IPS-11a (cell line): ENCODE results near the gene MRPS35.

Source experiments
- H3K4me3 ChIP-seq: one replicate; pipeline ENCODE4 v1.5.1; 2013; ENCODE audit warnings: low read depth, low read length, control low read depth

MRPS35 gene

GRCh38 chr12:27710592-27711316 lies at the start of gene MRPS35:
MRPS35 (plus strand) TSS chr12:27710832; CDS start chr12:27710844, 12 bp downstream.
- H3K4me3 ChIP-seq, result peak within 1 kb of the TSS; percentile 88

- no peak overlapping the region for H3K4me3 ChIP-seq
Measured at GRCh38 chr12:27665704-27666103, 44.9 kb upstream of the MRPS35 start.

DNA sequence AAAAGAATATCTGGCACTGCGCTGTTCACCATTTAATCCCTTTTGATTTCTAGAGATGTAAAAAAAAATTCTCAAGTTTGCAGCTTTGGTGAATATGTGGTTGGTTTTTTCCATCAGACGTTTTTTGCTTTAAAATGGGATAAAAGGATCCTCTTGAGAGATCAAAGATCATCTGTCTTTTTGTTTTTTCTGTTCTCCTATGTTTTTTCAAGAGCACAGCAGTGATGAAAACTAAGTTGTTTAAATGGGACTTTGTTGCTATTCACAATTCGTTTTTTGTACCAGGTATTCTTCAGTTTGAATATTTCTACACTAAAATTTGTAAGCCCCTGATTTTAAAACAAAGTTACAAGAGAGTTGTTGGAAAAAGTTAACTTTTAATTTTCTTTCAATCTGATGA lies 44.1 kb upstream of the MRPS35 start:
- H3K4me3 ChIP-seq, result no peak overlapping the region

GRCh38 chr12:27667540-27667939 lies 43.1 kb upstream of the MRPS35 start:
- no peak overlapping the region for H3K4me3 ChIP-seq

- H3K4me3 ChIP-seq, result no peak overlapping the region
Measured at GRCh38 chr12:27672051-27672450, 38.6 kb upstream of the MRPS35 start.

DNA sequence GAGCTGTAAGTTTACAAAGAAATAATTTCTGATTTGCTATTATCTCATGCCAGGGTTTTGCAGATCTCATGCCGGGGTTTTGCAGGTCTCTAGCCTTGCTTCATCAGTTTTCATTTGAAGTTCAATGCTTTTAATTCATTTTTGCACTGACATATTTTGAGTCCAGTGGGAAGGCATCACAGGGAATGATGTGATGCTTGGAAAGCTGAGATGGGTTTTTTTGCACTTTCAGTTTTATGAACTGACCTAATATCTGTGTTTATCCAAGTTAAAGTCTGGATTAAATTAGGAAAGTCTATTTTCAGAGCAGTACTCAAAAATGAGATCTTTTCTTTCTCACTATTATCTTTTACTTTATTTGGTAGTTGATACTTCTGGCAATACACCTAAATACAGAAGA lies 38.0 kb upstream of the MRPS35 start:
- no peak overlapping the region for H3K4me3 ChIP-seq

DNA sequence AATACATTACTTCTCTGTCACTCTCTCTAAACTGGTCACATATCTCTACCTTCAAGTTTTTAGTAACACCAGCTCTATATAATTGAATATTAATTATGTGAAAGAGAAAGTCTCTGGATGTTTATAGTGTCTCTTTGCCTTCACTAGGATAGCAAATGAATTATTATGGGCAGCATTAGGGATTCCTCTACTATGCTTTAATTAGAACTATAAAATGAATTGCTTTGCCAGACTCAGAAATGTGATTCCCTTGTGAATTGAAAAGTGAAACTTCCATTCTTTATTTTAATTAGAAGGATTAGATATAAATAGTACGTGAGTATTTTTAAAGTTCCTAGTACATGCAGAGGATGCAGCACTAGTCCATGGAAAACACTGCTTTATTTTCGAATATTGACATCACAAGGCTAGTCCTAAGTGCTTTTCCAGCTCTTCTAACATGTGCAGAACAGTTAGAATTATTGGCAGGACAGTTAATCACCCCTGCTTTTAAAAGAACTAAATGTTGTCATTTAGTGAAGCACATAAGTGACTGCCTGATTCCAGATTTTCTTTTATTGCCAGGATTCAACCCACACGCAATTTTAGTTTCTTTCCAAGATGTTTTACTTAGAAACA lies 37.4 kb upstream of the MRPS35 start:
- no peak overlapping the region for H3K4me3 ChIP-seq

GRCh38 chr12:27674989-27675388 lies 35.6 kb upstream of the MRPS35 start:
- no peak overlapping the region for H3K4me3 ChIP-seq

DNA sequence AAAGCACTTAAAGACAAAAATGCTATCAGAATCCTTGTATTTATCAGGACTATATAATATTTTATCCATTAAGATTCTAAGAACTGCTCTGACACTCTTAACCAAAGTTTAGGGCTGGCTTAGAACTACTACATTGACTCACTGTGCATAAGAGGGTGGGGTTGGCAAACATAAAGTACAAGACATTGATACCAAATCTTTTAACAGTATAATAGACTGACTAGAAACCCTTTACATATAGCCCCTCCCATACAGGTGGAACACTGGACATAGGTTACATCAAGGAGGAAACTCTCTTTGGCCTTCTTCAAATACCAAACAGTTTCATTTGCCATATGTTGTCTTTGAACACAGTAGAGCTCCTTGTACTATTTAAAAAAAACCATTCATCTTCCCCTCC lies 30.0 kb upstream of the MRPS35 start:
- H3K4me3 ChIP-seq, result no peak overlapping the region

DNA sequence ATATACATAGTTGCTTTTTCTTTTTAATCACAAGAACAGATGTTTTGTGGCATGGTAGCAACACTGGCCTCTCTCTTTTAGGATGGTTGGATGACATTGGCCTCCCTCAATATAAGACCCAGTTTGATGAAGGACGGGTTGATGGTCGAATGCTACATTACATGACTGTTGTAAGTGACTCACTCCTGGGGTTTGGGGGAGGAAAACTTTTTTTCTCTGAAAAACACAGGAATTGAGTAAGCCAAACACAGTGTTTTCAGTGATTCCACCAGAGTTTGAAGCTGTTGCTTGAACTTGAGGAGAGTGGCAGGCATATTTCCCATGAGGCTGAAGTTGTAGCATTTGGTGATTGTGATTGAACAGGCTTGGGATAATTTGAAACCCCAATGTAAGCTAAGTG lies 28.1 kb upstream of the MRPS35 start:
- H3K4me3 ChIP-seq, result no peak overlapping the region

DNA sequence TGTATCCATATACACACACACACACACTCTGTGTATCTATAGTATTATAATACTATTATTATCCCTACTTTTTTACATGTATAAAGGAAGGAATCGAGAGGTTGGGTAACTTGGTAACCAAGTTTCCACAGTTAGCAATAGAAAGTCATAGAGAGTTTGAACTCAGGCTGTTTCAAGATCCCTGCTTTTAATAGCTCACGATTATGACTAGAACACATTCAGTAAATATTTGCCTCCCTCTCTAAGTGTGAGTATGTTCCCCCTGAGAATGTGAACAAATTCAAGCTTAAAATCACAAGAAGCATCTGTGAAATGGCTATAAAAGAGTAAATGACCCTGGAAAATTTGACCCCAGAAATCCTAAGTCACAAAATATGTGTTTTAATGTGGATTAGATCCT lies 25.4 kb upstream of the MRPS35 start:
- no peak overlapping the region for H3K4me3 ChIP-seq

DNA sequence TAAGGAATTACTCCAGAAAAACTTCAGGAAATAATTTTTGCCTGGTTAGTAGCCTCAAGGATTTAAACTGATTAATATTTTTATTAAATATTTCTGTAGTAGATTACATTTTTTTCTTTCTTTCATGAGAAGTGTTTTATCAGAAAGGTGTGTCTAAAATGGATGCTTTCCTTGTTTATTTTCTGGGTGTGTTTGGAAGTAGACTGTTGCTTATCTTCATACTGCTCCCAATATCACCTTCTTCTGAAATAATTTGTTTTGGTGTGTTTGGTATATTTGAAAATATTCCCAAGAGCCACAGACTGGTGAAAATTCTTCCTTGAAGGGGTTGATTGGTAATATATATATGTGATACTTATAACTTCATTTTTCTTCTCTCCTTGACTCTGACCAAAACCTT lies 24.5 kb upstream of the MRPS35 start:
- H3K4me3 ChIP-seq, result no peak overlapping the region

GRCh38 chr12:27688671-27689070 lies 22.0 kb upstream of the MRPS35 start:
- H3K4me3 ChIP-seq, result no peak overlapping the region

GRCh38 chr12:27689558-27690180 lies 21.0 kb upstream of the MRPS35 start:
- H3K4me3 ChIP-seq, result no peak overlapping the region

DNA sequence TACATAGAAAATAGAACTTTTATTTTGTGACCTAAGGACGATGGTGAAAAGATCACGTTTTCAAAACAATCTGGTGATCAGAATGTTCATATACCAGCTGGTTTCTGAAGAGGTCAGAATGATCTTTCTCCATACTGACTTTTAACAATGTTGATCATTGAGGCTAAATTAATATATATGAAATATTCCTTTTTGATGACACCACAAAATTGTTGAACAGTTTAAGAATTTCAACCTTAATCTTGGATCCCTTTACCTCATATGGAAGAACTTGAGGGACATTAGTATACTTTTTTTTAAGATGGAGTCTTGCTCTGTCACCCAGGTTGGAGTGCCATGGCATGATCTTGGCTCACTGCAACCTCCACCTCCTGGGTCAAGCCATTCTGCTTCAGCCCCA lies 17.2 kb upstream of the MRPS35 start:
- H3K4me3 ChIP-seq, result no peak overlapping the region

- no peak overlapping the region for H3K4me3 ChIP-seq
Measured at GRCh38 chr12:27695556-27696292, 14.9 kb upstream of the MRPS35 start.

DNA sequence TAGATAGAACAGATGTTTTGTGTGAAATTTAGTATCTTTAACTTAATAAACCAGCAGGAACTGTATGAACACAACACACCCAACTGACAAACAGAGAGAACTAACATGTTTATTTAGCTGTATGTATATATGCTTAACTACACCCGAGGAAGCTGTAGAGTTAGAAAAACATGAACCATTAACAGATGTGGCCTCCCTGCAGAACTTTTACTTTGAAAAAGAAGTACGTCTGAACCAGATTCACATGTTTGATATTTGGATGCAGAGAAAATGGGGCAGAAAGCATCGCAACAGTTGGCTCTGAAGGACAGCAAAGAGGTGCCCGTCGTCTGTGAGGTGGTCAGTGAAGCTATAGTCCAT lies 14.4 kb upstream of the MRPS35 start, which contains the start of gene REP15:
Gene REP15 (plus strand): TSS at position 155 of the 360 bp plus-strand sequence. CDS start 116 bp downstream, at position 271.
- no peak within 1 kb of the TSS for H3K4me3 ChIP-seq

- H3K4me3 ChIP-seq, result no peak overlapping the region
Measured at GRCh38 chr12:27696864-27697564, 13.6 kb upstream of the MRPS35 start.

DNA sequence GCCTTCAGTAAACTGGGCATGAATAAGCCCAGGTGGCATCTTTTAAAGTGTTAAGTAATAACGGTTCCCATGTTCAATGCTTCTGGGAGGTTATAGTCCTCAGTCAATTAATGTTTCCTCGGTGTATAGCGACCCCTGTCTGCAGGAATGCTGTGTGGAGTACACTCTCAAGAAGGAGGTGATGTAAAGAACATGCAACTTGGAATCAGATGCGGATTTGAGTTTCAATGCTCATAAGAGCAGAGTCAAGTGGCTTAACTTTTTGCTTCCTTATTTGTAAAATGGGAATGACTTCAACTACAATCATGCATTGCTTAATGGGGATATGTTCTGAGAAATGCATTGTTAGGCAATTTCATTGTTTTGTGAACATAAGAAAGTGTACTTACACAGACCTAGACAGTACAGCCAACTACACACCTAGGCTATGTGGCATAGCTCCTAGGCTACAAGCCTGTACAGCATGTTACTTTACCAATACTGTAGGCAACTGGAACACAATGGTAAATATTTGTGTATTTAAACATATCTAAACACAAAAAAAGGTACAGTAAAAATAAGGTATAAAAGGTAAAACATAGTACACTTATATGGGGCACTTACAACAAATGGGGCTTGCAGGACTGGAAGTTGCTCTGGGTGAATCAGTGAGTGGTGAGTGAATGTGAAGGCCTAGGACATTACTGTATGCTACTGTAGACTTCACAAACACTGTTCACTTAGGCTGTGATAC lies 6.7 kb upstream of the MRPS35 start:
- no peak overlapping the region for H3K4me3 ChIP-seq

DNA sequence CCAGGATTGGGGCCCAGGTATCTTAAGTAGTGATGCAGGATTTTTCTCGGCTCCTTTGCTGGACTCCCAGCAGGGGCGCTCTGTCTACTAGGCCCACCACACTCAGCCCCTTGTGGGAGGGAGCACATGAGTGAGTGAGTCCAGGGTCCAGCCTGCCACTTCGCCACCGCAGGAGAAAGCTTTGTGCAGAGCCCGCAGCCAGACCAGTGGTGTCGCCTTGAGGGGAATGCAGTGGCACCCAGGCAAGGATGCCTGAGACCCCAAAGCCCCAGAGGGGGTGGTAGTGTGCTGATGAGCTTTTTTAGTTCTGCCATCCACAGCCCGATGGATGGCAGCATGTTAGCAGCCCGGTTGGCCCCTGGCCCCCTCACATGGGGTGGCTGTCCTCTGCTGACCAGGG lies 5.4 kb upstream of the MRPS35 start:
- no peak overlapping the region for H3K4me3 ChIP-seq
